ENCODE data around the gene CXCL12. TPM values are rescaled to one million over a fixed set of nuclear protein-coding genes. Genes with fewer than 3 reads are reported as not detected.

CXCL12 gene
- polyA plus RNA-seq, 1 donor from 2014 or later, result 0.14 TPM

DNA sequence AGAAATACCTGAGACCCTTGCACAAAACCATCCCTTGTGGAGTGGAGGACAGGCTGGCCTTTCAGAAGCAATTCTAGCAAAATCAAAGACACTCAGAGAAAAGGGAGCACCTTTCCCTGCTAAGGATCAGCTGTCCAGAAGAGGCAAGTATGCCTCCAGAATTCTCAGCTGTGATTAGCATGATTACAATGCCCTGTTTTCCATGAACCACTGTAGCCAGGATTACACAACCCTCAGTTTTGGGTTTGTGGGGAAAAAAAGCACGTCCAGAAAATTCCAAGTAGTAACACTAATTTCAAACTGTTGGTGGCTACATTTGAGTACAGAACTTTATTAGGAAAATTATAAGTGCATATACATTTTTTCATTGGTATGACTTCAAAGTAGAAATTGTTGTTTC lies 15.0 kb downstream of the CXCL12 start:
- H3F3A ChIP-seq (ENCODE audit: insufficient read depth, low read length, poor library complexity, severe bottlenecking), result no peaks in the 10 kb centered on the region
- no peaks in the 10 kb centered on the region for H3K9me3 ChIP-seq (ENCODE audit: low read length)
- no peak overlapping the region for H3K27ac ChIP-seq (ENCODE audit: low read length)
- H4K20me1 ChIP-seq (ENCODE audit: insufficient read depth), result no peaks in the 10 kb centered on the region
- TF ChIP-seq POLR2AphosphoS5 (IDR thresholded peaks at IDR 0.05), result no peak
- H3K9me2 ChIP-seq (ENCODE audit: insufficient read depth, low read length), result no peaks in the 10 kb centered on the region
- no peak overlapping the region for H3K4me2 ChIP-seq (ENCODE audit: low read length)
- H3K27me3 ChIP-seq (ENCODE audit: insufficient read depth, low read depth, low read length), result no peaks in the 10 kb centered on the region
- H3K4me3 ChIP-seq (ENCODE audit: low read length), result no peak overlapping the region
- no peaks in the 10 kb centered on the region for H3K79me2 ChIP-seq (replicated peaks; ENCODE audit: insufficient read depth, low read length)
- no peak overlapping the region for H3K9ac ChIP-seq (ENCODE audit: low read length)
- no peak overlapping the region for H2AFZ ChIP-seq (ENCODE audit: low read depth, low read length)
- H3K36me3 ChIP-seq (ENCODE audit: insufficient read depth, low read length), result no peaks in the 10 kb centered on the region

DNA sequence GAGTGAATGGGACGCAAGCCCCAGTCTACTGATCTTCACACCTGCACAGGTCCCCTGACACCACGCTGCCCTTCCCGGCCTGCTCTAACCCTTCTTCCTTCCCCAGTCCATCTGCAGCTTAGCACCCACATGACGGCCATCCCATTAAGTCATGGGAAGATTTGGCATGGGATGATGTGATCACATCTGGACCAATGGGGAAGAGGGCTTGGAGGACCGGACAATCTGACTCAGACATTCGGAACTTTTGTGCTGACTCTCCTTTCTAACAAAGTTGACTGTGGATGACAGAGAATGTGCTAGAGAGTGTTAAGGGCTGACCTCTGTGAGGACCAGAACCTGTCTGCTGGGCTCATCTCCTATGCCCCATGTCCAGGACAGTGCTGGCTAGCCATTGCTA lies 15.6 kb downstream of the CXCL12 start:
- no peak overlapping the region for H3K4me3 ChIP-seq (ENCODE audit: low read length)
- H3K27ac ChIP-seq (ENCODE audit: low read length), result no peak overlapping the region
- no peaks in the 10 kb centered on the region for H3K27me3 ChIP-seq (ENCODE audit: insufficient read depth, low read depth, low read length)
- no peaks in the 10 kb centered on the region for H4K20me1 ChIP-seq (ENCODE audit: insufficient read depth)
- no peaks in the 10 kb centered on the region for H3K9me2 ChIP-seq (ENCODE audit: insufficient read depth, low read length)
- H3K36me3 ChIP-seq (ENCODE audit: insufficient read depth, low read length), result no peaks in the 10 kb centered on the region
- TF ChIP-seq EP300 (conservative IDR thresholded peaks at IDR 0.05; ENCODE audit: poor library complexity, severe bottlenecking), result no peak
- no peak overlapping the region for H3K4me2 ChIP-seq (ENCODE audit: low read length)
- H2AFZ ChIP-seq (ENCODE audit: low read depth, low read length), result no peak overlapping the region
- no peaks in the 10 kb centered on the region for H3F3A ChIP-seq (ENCODE audit: insufficient read depth, low read length, poor library complexity, severe bottlenecking)
- H3K9me3 ChIP-seq (ENCODE audit: low read length), result no peaks in the 10 kb centered on the region
- no peaks in the 10 kb centered on the region for H3K79me2 ChIP-seq (replicated peaks; ENCODE audit: insufficient read depth, low read length)
- no peak overlapping the region for H3K9ac ChIP-seq (ENCODE audit: low read length)

DNA sequence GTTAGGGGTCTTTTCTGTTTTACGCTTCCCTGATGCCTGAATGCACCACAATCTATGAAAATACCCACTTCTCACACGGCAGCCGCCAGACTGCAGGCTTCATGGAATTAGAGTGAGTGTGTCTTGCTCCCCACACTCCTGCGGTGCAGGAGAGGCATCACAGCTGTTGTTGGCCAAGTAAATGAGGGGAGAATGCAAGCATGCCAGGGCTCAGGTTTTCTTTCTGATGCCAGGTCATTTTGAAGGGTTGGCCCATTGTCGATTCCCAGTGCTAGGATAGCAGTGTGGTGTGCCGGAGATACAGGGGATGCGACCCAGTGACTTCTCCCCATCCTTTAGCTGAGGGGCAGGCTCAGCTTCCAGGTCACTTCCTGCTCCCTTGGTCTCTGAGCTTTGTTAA lies 16.3 kb downstream of the CXCL12 start:
- no peak overlapping the region for H3K9ac ChIP-seq (ENCODE audit: low read length)
- H3K9me3 ChIP-seq (ENCODE audit: low read length), result no peaks in the 10 kb centered on the region
- H3K79me2 ChIP-seq (replicated peaks; ENCODE audit: insufficient read depth, low read length), result no peaks in the 10 kb centered on the region
- no peaks in the 10 kb centered on the region for H3K36me3 ChIP-seq (ENCODE audit: insufficient read depth, low read length)
- no peak overlapping the region for H3K27ac ChIP-seq (ENCODE audit: low read length)
- H4K20me1 ChIP-seq (ENCODE audit: insufficient read depth), result no peaks in the 10 kb centered on the region
- H2AFZ ChIP-seq (ENCODE audit: low read depth, low read length), result no peak overlapping the region
- H3K27me3 ChIP-seq (ENCODE audit: insufficient read depth, low read depth, low read length), result no peaks in the 10 kb centered on the region
- no peaks in the 10 kb centered on the region for H3K9me2 ChIP-seq (ENCODE audit: insufficient read depth, low read length)
- no peak overlapping the region for H3K4me3 ChIP-seq (ENCODE audit: low read length)
- H3K4me2 ChIP-seq (ENCODE audit: low read length), result no peak overlapping the region
- no peaks in the 10 kb centered on the region for H3F3A ChIP-seq (ENCODE audit: insufficient read depth, low read length, poor library complexity, severe bottlenecking)
- TF ChIP-seq TAF1 (IDR thresholded peaks at IDR 0.05; ENCODE audit: low read depth), result no peak
- TF ChIP-seq RAD21 (conservative IDR thresholded peaks at IDR 0.05), result no peak
- TF ChIP-seq MXI1 (conservative IDR thresholded peaks at IDR 0.05; ENCODE audit: poor library complexity, severe bottlenecking), result no peak
- no peak for TF ChIP-seq SMC3 (conservative IDR thresholded peaks at IDR 0.05; ENCODE audit: poor library complexity)
- no peak for TF ChIP-seq POLR2AphosphoS5 (IDR thresholded peaks at IDR 0.05)
- TF ChIP-seq EP300 (conservative IDR thresholded peaks at IDR 0.05; ENCODE audit: poor library complexity, severe bottlenecking), result no peak
- TF ChIP-seq EZH2 (IDR thresholded peaks at IDR 0.05; ENCODE audit: borderline replicate concordance, insufficient read depth, low read length, poor library complexity, severe bottlenecking), result no peak
- TF ChIP-seq, protein P1, sequence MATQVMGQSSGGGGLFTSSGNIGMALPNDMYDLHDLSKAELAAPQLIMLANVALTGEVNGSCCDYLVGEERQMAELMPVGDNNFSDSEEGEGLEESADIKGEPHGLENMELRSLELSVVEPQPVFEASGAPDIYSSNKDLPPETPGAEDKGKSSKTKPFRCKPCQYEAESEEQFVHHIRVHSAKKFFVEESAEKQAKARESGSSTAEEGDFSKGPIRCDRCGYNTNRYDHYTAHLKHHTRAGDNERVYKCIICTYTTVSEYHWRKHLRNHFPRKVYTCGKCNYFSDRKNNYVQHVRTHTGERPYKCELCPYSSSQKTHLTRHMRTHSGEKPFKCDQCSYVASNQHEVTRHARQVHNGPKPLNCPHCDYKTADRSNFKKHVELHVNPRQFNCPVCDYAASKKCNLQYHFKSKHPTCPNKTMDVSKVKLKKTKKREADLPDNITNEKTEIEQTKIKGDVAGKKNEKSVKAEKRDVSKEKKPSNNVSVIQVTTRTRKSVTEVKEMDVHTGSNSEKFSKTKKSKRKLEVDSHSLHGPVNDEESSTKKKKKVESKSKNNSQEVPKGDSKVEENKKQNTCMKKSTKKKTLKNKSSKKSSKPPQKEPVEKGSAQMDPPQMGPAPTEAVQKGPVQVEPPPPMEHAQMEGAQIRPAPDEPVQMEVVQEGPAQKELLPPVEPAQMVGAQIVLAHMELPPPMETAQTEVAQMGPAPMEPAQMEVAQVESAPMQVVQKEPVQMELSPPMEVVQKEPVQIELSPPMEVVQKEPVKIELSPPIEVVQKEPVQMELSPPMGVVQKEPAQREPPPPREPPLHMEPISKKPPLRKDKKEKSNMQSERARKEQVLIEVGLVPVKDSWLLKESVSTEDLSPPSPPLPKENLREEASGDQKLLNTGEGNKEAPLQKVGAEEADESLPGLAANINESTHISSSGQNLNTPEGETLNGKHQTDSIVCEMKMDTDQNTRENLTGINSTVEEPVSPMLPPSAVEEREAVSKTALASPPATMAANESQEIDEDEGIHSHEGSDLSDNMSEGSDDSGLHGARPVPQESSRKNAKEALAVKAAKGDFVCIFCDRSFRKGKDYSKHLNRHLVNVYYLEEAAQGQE (IDR thresholded peaks at IDR 0.05; ENCODE audit: borderline replicate concordance), result no peak
- TF ChIP-seq, protein P2, sequence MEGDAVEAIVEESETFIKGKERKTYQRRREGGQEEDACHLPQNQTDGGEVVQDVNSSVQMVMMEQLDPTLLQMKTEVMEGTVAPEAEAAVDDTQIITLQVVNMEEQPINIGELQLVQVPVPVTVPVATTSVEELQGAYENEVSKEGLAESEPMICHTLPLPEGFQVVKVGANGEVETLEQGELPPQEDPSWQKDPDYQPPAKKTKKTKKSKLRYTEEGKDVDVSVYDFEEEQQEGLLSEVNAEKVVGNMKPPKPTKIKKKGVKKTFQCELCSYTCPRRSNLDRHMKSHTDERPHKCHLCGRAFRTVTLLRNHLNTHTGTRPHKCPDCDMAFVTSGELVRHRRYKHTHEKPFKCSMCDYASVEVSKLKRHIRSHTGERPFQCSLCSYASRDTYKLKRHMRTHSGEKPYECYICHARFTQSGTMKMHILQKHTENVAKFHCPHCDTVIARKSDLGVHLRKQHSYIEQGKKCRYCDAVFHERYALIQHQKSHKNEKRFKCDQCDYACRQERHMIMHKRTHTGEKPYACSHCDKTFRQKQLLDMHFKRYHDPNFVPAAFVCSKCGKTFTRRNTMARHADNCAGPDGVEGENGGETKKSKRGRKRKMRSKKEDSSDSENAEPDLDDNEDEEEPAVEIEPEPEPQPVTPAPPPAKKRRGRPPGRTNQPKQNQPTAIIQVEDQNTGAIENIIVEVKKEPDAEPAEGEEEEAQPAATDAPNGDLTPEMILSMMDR (IDR thresholded peaks at IDR 0.05; ENCODE audit: poor library complexity, severe bottlenecking), result no peak
